Peyer's patch (tissue), 4 donors: ENCODE measurements around the gene LTBP2.

Experiments
- CTCF ChIP-seq, 6 experiments: fragments of 450-650 bp in 4 of 6; fragments of 200-600 bp in 2 of 6; sonication (generic) in 1 of 6; IDR thresholded peaks; one replicate each; pipeline ENCODE4 v1.5.1; 2017 to 2019; ENCODE audit warnings: antibody characterized with exemption in 6 of 6, mild to moderate bottlenecking in 3 of 6, moderate library complexity in 1 of 6
- POLR2A ChIP-seq, 2 donors: fragments of 450-650 bp; IDR thresholded peaks; one replicate each; pipeline ENCODE4 v1.5.1; 2017; ENCODE audit warnings: antibody characterized with exemption in 2 of 2, mild to moderate bottlenecking in 2 of 2, moderate library complexity in 2 of 2

GRCh38 chr14:74476107-74476506, 135.9 kb downstream of the LTBP2 start:
- no peak for TF ChIP-seq POLR2A (IDR thresholded peaks at IDR 0.05)
- TF ChIP-seq CTCF (IDR thresholded peaks at IDR 0.05): no peak
